PC-9 (cell line): ENCODE results near the gene RAB2B. TPM values are rescaled to one million over a fixed set of nuclear protein-coding genes. Genes with fewer than 3 reads are reported as not detected.

Experiments
- BruUV-seq: library from RNA; stranded (reverse); fragments of 400-500 nt; replicated peaks from 2 replicates; lab custom pipeline; 2021; lab: Mats Ljungman, UMichigan
- CTCF ChIA-PET: fragments of 300-600 bp; sonication (Branson Sonifier 250); formaldehyde crosslinking; loops from one replicate; lab custom pipeline; 2022; ENCODE audit warnings: antibody characterized with exemption; lab: Charles Lee
- POLR2A ChIA-PET: fragments of 300-600 bp; sonication (Branson Sonifier 250); formaldehyde crosslinking; loops from one replicate; lab custom pipeline; 2022; ENCODE audit warnings: antibody characterized with exemption; ENCODE audit not compliant: unreplicated experiment; lab: Charles Lee
- DNase-seq, 2 experiments: peaks; one replicate each; pipeline versions ENCODE4 v3.0.0 to v3.0.0-alpha.2; 2015 to 2022; ENCODE audit warnings: mixed read lengths in 1 of 2
- H2AFZ ChIP-seq: fragments of 200-600 bp; sonication (generic); 2 replicates; pipeline ENCODE4 v1.8.1; 2017; ENCODE audit warnings: antibody characterized with exemption
- H3F3A ChIP-seq: fragments of 200-600 bp; sonication (generic); 2 replicates; pipeline ENCODE4 v1.8.1; 2017; ENCODE audit warnings: antibody characterized with exemption, mild to moderate bottlenecking, low read depth; ENCODE audit not compliant: insufficient read depth
- H3K27ac ChIP-seq: fragments of 200-600 bp; sonication (generic); 2 replicates; pipeline ENCODE4 v1.6.1; 2016; ENCODE audit warnings: mixed run types
- H3K27me3 ChIP-seq: fragments of 200-600 bp; sonication (generic); 2 replicates; pipeline ENCODE4 v1.6.1; 2016; ENCODE audit warnings: low read depth, mixed run types; ENCODE audit not compliant: insufficient read depth
- H3K36me3 ChIP-seq: fragments of 200-600 bp; sonication (generic); 2 replicates; pipeline ENCODE4 v1.6.1; 2016; ENCODE audit warnings: low read depth, mixed run types
- H3K4me1 ChIP-seq: fragments of 200-600 bp; sonication (generic); replicated peaks from 2 replicates; pipeline ENCODE4 v1.6.1; 2016; ENCODE audit warnings: mixed run types; ENCODE audit not compliant: insufficient read depth
- H3K4me2 ChIP-seq: fragments of 200-600 bp; sonication (generic); 2 replicates; pipeline ENCODE4 v1.6.1; 2017; ENCODE audit warnings: mixed run types
- H3K4me3 ChIP-seq: fragments of 200-600 bp; sonication (generic); 2 replicates; pipeline ENCODE4 v1.6.1; 2016; ENCODE audit warnings: mixed run types
- H3K79me2 ChIP-seq: fragments of 200-600 bp; sonication (generic); 2 replicates; pipeline ENCODE4 v1.6.1; 2017; ENCODE audit warnings: low read depth, mixed run types
- H3K9me2 ChIP-seq: fragments of 200-600 bp; sonication (generic); 2 replicates; pipeline ENCODE4 v1.8.1; 2017; ENCODE audit warnings: mild to moderate bottlenecking; ENCODE audit not compliant: insufficient read depth
- H3K9me3 ChIP-seq: fragments of 200-600 bp; sonication (generic); 2 replicates; pipeline ENCODE4 v1.8.1; 2016; ENCODE audit warnings: low read depth; ENCODE audit not compliant: insufficient read depth
- H4K20me1 ChIP-seq: fragments of 200-600 bp; sonication (generic); 2 replicates; pipeline ENCODE4 v1.8.1; 2017; ENCODE audit not compliant: insufficient read depth
- EZH2 ChIP-seq: fragments of 200-600 bp; sonication (generic); IDR thresholded peaks from 2 replicates; pipeline ENCODE4 v1.8.0; 2017; ENCODE audit warnings: antibody characterized with exemption, low read depth
- intact Hi-C: fragments of 100-400 bp; cut with micrococcal nuclease; formaldehyde crosslinking; loops from one replicate; pipeline ENCODE4 v1.10.0; 2022; ENCODE audit not compliant: unreplicated experiment
- total RNA-seq: library from RNA; stranded (reverse); gene quantifications from 2 replicates; pipeline ENCODE4 v1.2.3, GENCODE V29; 2021
- TF ChIP-seq, protein P1 (sequence below): fragments of 200-600 bp; sonication (generic); conservative IDR thresholded peaks from 2 replicates; pipeline ENCODE4 v1.6.1; 2017; ENCODE audit warnings: mixed run types, antibody characterized with exemption, mild to moderate bottlenecking, moderate library complexity

Gene RAB2B
- total RNA-seq, 1 experiment from 2014 or later, result 12.8 TPM

- peaks cover 45% of the 10 kb centered on the region for H3K79me2 ChIP-seq
- intact Hi-C loops, result loop anchor here (1.0 to 2.0 kb wide), 2 partner anchors 17 to 34 kb away; partner anchors contain the start of genes RAB2B and TOX4
- BruUV-seq, result TSS peak; percentile 60
Measured at GRCh38 chr14:21510735-21511657, 34.2 kb upstream of the RAB2B start, which contains the start of gene METTL3. TSS of gene METTL3 (minus strand) at chr14:21511340. CDS start at chr14:21511223, 117 bp downstream.

GRCh38 chr14:21509432-21510143, 32.8 kb upstream of the RAB2B start:
- BruUV-seq, result no TSS peak
- CTCF ChIA-PET, result interaction anchor here (1.0 kb wide), 1 partner anchor 11 kb away, joined by 3 read pairs; no protein-coding TSS in a partner anchor
- peaks cover 7% of the 10 kb centered on the region; the same call in 1 of the 2 replicates for H3F3A ChIP-seq
- peaks cover 45% of the 10 kb centered on the region for H3K79me2 ChIP-seq
- H3K27ac ChIP-seq, result no peak overlapping the region
- H3K27me3 ChIP-seq, result no peaks in the 10 kb centered on the region
- no peak for DNase-seq
- H3K4me2 ChIP-seq, result peak overlapping the region; percentile 87
- H3K4me1 ChIP-seq, result peaks cover 10% of the 10 kb centered on the region
- intact Hi-C loops, result loop anchor here (2.0 kb wide), 1 partner anchor 33 kb away; the partner anchor contains the start of genes RAB2B and TOX4
- H3K9me2 ChIP-seq, result no peaks in the 10 kb centered on the region
- peak overlapping the region; percentile 63 for H3K4me3 ChIP-seq
- POLR2A ChIA-PET, result interaction anchor here (0.6 kb wide), 1 partner anchor 1446 kb away, joined by 12 read pairs; no protein-coding TSS in a partner anchor
- no peaks in the 10 kb centered on the region for H3K36me3 ChIP-seq
- TF ChIP-seq, protein P1, sequence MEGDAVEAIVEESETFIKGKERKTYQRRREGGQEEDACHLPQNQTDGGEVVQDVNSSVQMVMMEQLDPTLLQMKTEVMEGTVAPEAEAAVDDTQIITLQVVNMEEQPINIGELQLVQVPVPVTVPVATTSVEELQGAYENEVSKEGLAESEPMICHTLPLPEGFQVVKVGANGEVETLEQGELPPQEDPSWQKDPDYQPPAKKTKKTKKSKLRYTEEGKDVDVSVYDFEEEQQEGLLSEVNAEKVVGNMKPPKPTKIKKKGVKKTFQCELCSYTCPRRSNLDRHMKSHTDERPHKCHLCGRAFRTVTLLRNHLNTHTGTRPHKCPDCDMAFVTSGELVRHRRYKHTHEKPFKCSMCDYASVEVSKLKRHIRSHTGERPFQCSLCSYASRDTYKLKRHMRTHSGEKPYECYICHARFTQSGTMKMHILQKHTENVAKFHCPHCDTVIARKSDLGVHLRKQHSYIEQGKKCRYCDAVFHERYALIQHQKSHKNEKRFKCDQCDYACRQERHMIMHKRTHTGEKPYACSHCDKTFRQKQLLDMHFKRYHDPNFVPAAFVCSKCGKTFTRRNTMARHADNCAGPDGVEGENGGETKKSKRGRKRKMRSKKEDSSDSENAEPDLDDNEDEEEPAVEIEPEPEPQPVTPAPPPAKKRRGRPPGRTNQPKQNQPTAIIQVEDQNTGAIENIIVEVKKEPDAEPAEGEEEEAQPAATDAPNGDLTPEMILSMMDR, result no peak
- no peak for TF ChIP-seq EZH2
- no peaks in the 10 kb centered on the region for H3K9me3 ChIP-seq
- H2AFZ ChIP-seq, result no peak overlapping the region
- H4K20me1 ChIP-seq, result no peaks in the 10 kb centered on the region

More at GRCh38 chr14:21510735-21511657, 34.2 kb upstream of the RAB2B start, which contains the start of gene METTL3:
- no peaks in the 10 kb centered on the region for H3K9me2 ChIP-seq
- ChIA-PET CTCF (interaction anchor here (0.7 to 1.0 kb wide), 3 partner anchors 13 to 777 kb away, joined by 3 to 6 read pairs (median 3); partner anchors contain the start of gene CHD8), POLR2A (interaction anchor here (0.5 to 0.7 kb wide), 5 partner anchors 15 to 1795 kb away, joined by 3 to 8 read pairs (median 4); partner anchors contain the start of genes BCL2L2 and SALL2)
- peak within 1 kb of the TSS; percentile 85 for H2AFZ ChIP-seq
- H3K27me3 ChIP-seq, result no peaks in the 10 kb centered on the region
- H3K9me3 ChIP-seq, result no peaks in the 10 kb centered on the region
- peak within 1 kb of the TSS; percentile 87 for H3K4me2 ChIP-seq
- H3K36me3 ChIP-seq, result no peaks in the 10 kb centered on the region
- peak within 1 kb of the TSS; percentile 67 for H3K27ac ChIP-seq
- TF ChIP-seq, protein P1, result no peak
- TF ChIP-seq EZH2, result no peak
- H3K4me3 ChIP-seq, result peak within 1 kb of the TSS; percentile 63
- peaks cover 10% of the 10 kb centered on the region for H3K4me1 ChIP-seq
- H4K20me1 ChIP-seq, result no peaks in the 10 kb centered on the region
- peak; percentile 90 to 96 for DNase-seq
- H3F3A ChIP-seq, result peaks cover 7% of the 10 kb centered on the region; the same call in 1 of the 2 replicates

DNA sequence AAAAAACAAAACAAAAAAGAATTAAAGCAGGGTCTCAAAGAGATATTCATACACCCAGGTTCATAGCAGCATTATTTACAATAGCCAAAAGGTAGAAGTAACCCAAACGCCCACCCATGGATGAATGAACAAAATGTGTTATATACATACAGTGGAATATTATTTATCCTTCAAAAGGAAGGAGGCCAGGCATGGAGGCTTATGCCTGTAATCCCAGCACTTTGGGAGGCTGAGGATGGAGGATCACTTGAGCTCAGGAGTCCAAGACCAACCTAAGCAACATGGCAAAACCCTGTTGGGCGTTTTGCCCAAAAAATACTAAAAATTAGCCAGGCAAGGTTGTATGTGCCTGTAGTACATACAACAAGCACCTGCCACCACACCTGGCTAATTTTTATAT, 29.8 kb upstream of the RAB2B start:
- TF ChIP-seq, protein P1, result no peak
- TF ChIP-seq EZH2, result no peak
- no peak overlapping the region for H2AFZ ChIP-seq
- H3F3A ChIP-seq, result no peaks in the 10 kb centered on the region
- H3K4me1 ChIP-seq, result peaks cover 10% of the 10 kb centered on the region
- H3K27ac ChIP-seq, result no peak overlapping the region
- DNase-seq, result no peak
- no peak overlapping the region for H3K4me2 ChIP-seq
- POLR2A ChIA-PET, result no interaction called here
- H4K20me1 ChIP-seq, result no peaks in the 10 kb centered on the region
- H3K36me3 ChIP-seq, result no peaks in the 10 kb centered on the region
- H3K9me3 ChIP-seq, result no peaks in the 10 kb centered on the region
- H3K27me3 ChIP-seq, result no peaks in the 10 kb centered on the region
- no peak overlapping the region for H3K4me3 ChIP-seq
- CTCF ChIA-PET, result no interaction called here
- peaks cover 38% of the 10 kb centered on the region for H3K79me2 ChIP-seq
- no TSS peak for BruUV-seq
- intact Hi-C loops, result no loop called here
- no peaks in the 10 kb centered on the region for H3K9me2 ChIP-seq
